Thyroid gland (tissue), 4 donors: ENCODE data around the gene FXYD1.

Source experiments
- CTCF ChIP-seq, 6 experiments: fragments of 200-600 bp in 3 of 6; fragments of 450-650 bp in 3 of 6; sonication (generic) in 3 of 6; IDR thresholded peaks; one replicate each; pipeline ENCODE4 v1.5.1; 2016 to 2019; ENCODE audit warnings: antibody characterized with exemption in 6 of 6, mild to moderate bottlenecking in 2 of 6, inconsistent platforms in 1 of 6, moderate library complexity in 1 of 6
- POLR2A ChIP-seq, 2 donors: fragments of 450-650 bp; IDR thresholded peaks; one replicate each; pipeline ENCODE4 v1.6.1; 2017; ENCODE audit warnings: antibody characterized with exemption in 2 of 2, mild to moderate bottlenecking in 2 of 2, moderate library complexity in 1 of 2

DNA sequence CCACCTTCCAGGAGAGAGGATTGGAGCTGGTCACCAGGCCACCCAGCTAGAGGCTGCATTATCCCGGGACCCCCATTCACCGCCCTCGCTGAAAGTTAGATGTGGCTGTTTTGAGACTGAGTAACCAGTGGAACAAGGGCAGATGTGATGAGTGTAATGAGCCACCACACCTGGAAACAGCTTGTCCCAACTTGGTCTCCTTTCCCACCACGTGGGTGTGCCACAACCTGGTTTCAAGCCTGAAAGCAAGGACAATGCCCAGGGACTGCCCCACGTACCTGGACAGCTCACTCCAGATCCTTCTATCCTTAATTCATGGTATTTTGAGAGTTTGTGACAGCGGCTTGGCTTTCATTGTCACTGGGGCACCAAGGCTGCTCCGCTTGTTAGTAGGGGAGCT, 10.8 kb upstream of the FXYD1 start:
- TF ChIP-seq CTCF (IDR thresholded peaks at IDR 0.05) (no peak), POLR2A (IDR thresholded peaks at IDR 0.05) (no peak)
